Esophagus squamous epithelium (tissue), 5 donors: ENCODE data around the gene HM13. TPM values are rescaled to one million over a fixed set of nuclear protein-coding genes. Genes with fewer than 3 reads are reported as not detected.
"Not testable (repeated sequence)": the region's sequence is repeated elsewhere in the genome, so short reads cannot be mapped to it uniquely, and the experiment has no call there.

Source experiments
- DNase-seq: peaks from one replicate; lab custom pipeline; 2025; lab: John Stamatoyannopoulos, UW
- H3K27ac ChIP-seq, 4 donors: fragments of 200-600 bp; sonication (generic); one replicate each; pipeline ENCODE4 v1.5.1; 2016 to 2019; ENCODE audit warnings: mild to moderate bottlenecking in 1 of 4
- H3K27me3 ChIP-seq, 4 donors: fragments of 200-600 bp; sonication (generic); 1 replicate in 3 of 4; 2 replicates in 1 of 4; pipeline versions ENCODE4 v1.5.1 to v1.6.0; 2017 to 2021; ENCODE audit warnings: antibody characterized with exemption in 1 of 4
- H3K36me3 ChIP-seq, 3 donors: fragments of 200-600 bp; sonication (generic); one replicate each; pipeline ENCODE4 v1.5.1; 2016 to 2019
- H3K4me1 ChIP-seq, 3 donors: fragments of 200-600 bp; sonication (generic); one replicate each; pipeline ENCODE4 v1.5.1; 2017 to 2019
- H3K4me3 ChIP-seq, 4 donors: fragments of 200-600 bp; sonication (generic); 1 replicate in 3 of 4; 2 replicates in 1 of 4; pipeline ENCODE4 v1.5.1; 2016 to 2019; ENCODE audit warnings: mild to moderate bottlenecking in 2 of 4, moderate library complexity in 1 of 4
- H3K9me3 ChIP-seq, 3 donors: fragments of 200-600 bp; sonication (generic); one replicate each; pipeline ENCODE4 v1.5.1; 2016 to 2019
- POLR2A ChIP-seq, 4 donors: fragments of 450-650 bp; IDR thresholded peaks; one replicate each; pipeline ENCODE4 v1.6.1; 2017; ENCODE audit warnings: antibody characterized with exemption in 4 of 4, mild to moderate bottlenecking in 4 of 4, moderate library complexity in 3 of 4
- WGBS, 2 donors: methylation state at CpG; one replicate each; pipeline ENCODE4 v1.1.5; 2018; 5-methylcytosine and 5-hydroxymethylcytosine counted together
- intact Hi-C: fragments of 100-400 bp; cut with DNase I; formaldehyde crosslinking; loops from one replicate; pipeline ENCODE4 v1.15.0; 2022
- total RNA-seq, 4 donors: library from RNA; depleted of rRNA; stranded (reverse); fragments of >200 nt; gene quantifications; one replicate each; pipeline ENCODE4 v1.1.0, GENCODE V29; 2016
- TF ChIP-seq, protein P1 (sequence below), 6 experiments: fragments of 450-650 bp in 4 of 6; fragments of 200-600 bp in 2 of 6; sonication (generic) in 2 of 6; IDR thresholded peaks; one replicate each; pipeline ENCODE4 v1.5.1; 2016 to 2019; ENCODE audit warnings: antibody characterized with exemption in 6 of 6, mild to moderate bottlenecking in 4 of 6, moderate library complexity in 4 of 6
- donor health status: DM: yes; HTN: yes; CAD: no.

Gene HM13
- total RNA-seq, 4 donors from 2014 or later, result 76.3 to 162 (median 108) TPM

DNA sequence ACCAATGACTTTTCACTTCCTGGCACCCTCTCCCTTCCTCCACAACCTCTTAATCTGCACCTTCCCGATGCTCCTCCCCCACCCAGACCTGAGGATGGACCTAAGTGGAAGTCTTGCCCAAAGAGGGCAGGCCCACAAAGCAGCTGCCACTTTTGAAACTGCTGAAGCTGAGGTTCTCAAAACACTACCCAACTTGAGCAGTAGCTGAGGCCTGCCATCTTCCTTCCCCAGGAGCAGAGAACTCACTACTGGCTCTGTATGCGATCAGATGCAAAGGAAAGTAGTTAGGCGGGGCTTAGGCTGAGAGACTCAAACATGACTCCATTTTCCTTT is 1.5 kb downstream of the HM13 start:
- Histone ChIP-seq H3K27ac (peak overlapping the region; percentile 68 to 94 (median 91)), H3K4me3 (peak overlapping the region; percentile 86 to 96 (median 88)), H3K27me3 (no peaks in the 10 kb centered on the region), H3K9me3 (no peaks in the 10 kb centered on the region), H3K36me3 (peaks cover 0 to 25% (median 0%) of the 10 kb centered on the region in 3 donors), H3K4me1 (peaks cover 28 to 61% (median 33%) of the 10 kb centered on the region in 3 donors)
- DNase-seq, result no peak
- intact Hi-C loops, result no loop called here
- TF ChIP-seq, protein P1, sequence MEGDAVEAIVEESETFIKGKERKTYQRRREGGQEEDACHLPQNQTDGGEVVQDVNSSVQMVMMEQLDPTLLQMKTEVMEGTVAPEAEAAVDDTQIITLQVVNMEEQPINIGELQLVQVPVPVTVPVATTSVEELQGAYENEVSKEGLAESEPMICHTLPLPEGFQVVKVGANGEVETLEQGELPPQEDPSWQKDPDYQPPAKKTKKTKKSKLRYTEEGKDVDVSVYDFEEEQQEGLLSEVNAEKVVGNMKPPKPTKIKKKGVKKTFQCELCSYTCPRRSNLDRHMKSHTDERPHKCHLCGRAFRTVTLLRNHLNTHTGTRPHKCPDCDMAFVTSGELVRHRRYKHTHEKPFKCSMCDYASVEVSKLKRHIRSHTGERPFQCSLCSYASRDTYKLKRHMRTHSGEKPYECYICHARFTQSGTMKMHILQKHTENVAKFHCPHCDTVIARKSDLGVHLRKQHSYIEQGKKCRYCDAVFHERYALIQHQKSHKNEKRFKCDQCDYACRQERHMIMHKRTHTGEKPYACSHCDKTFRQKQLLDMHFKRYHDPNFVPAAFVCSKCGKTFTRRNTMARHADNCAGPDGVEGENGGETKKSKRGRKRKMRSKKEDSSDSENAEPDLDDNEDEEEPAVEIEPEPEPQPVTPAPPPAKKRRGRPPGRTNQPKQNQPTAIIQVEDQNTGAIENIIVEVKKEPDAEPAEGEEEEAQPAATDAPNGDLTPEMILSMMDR (IDR thresholded peaks at IDR 0.05), result no peak
- no peak for TF ChIP-seq POLR2A (IDR thresholded peaks at IDR 0.05)
- 61 to 79% methylated on average over 3 of the region's 3 CpGs for WGBS, 2 donors

DNA sequence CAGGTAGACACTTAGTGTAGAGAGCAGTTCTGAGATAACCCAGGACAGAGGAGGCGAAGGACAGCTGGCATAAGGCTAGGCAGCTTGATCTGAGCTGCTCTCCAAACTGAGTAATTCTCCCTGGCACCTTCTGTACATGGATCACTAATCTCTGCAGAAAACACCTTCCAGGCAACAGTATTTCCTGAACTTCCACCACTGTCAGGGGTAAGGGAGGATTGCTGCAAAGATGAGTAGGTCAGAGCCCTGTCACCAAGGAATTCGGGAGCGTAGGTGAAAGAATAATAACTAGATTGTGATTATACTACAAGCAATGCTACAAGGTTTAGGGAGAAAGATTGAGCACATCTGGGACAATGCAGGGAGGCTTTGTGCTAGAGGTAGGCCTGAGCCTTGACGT is 1.9 kb downstream of the HM13 start:
- 87 to 91% methylated on average over 4 of the region's 4 CpGs for WGBS, 2 donors
- intact Hi-C loops, result no loop called here
- H3K4me3 ChIP-seq, result peak overlapping the region; percentile 86 to 96 (median 88)
- peaks cover 0 to 29% (median 0%) of the 10 kb centered on the region in 3 donors for H3K36me3 ChIP-seq
- H3K27ac ChIP-seq, result peak overlapping the region; percentile 68 to 94 (median 91)
- no peaks in the 10 kb centered on the region for H3K27me3 ChIP-seq
- no peaks in the 10 kb centered on the region for H3K9me3 ChIP-seq
- peaks cover 28 to 65% (median 33%) of the 10 kb centered on the region in 3 donors for H3K4me1 ChIP-seq
- no peak for DNase-seq
- no peak for TF ChIP-seq POLR2A (IDR thresholded peaks at IDR 0.05)

DNA sequence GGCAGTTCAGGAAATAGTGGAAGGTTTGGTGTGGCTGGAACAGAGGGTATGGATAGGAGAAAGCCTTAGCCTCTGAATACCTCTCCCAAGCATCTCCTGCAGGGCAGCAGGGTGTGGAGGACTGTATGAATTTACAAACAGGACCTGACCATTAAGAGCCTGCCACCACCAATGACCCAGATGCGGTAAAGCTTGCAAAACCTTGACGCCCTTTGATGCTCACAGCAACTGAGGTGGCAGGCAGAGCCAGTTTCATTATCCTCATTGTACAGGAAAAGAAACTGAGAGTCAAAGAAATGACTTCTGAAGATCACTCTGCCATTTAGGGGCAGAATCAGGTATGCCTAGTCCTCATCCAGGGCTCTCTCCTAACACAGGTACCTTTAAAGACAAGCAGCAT is 2.4 kb downstream of the HM13 start:
- Histone ChIP-seq H3K4me3 (peak overlapping the region in 1 of 4 donors; percentile 89), H3K27ac (peak overlapping the region; percentile 61 to 94 (median 91)), H3K27me3 (no peaks in the 10 kb centered on the region), H3K36me3 (peaks cover 0 to 33% (median 0%) of the 10 kb centered on the region in 3 donors), H3K4me1 (peaks cover 28 to 70% (median 33%) of the 10 kb centered on the region in 3 donors), H3K9me3 (no peaks in the 10 kb centered on the region)
- TF ChIP-seq, protein P1 (IDR thresholded peaks at IDR 0.05), result no peak
- TF ChIP-seq POLR2A (IDR thresholded peaks at IDR 0.05), result no peak
- intact Hi-C loops, result no loop called here
- no peak for DNase-seq
- WGBS, 2 donors, result 66 to 80% methylated on average over 2 of the region's 2 CpGs

DNA sequence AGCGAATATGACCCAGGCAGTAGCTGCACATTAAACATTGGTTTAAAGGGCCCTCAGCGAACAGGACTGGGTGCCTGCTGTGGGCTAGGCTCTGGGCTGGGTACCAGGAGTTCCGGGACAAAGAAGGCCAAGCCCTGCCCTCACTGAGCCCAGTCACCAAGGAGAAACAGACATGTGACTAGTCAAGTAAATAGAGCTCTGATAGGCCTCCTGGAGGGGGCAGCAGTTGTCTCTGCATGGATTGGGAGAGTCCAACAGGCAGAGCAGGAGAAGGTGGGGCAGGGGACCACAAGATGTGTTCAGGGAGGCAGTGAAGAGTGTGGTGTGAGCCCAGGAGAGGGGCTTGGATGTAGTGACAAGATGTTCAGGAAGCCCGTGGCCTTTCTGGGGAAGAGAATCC is 3.1 kb downstream of the HM13 start:
- 35 to 55% methylated on average over 4 of the region's 4 CpGs for WGBS, 2 donors
- H3K4me3 ChIP-seq, result peak overlapping the region in 1 of 4 donors; percentile 21
- H3K36me3 ChIP-seq, result peaks cover 0 to 34% (median 0%) of the 10 kb centered on the region in 3 donors
- intact Hi-C loops, result no loop called here
- no peak for DNase-seq
- peak overlapping the region; percentile 61 to 94 (median 91) for H3K27ac ChIP-seq
- peaks cover 28 to 78% (median 33%) of the 10 kb centered on the region in 3 donors for H3K4me1 ChIP-seq
- no peak for TF ChIP-seq POLR2A (IDR thresholded peaks at IDR 0.05)
- TF ChIP-seq, protein P1 (IDR thresholded peaks at IDR 0.05), result peak in 1 of 6 experiments; percentile 28
- no peaks in the 10 kb centered on the region for H3K9me3 ChIP-seq
- no peaks in the 10 kb centered on the region for H3K27me3 ChIP-seq

DNA sequence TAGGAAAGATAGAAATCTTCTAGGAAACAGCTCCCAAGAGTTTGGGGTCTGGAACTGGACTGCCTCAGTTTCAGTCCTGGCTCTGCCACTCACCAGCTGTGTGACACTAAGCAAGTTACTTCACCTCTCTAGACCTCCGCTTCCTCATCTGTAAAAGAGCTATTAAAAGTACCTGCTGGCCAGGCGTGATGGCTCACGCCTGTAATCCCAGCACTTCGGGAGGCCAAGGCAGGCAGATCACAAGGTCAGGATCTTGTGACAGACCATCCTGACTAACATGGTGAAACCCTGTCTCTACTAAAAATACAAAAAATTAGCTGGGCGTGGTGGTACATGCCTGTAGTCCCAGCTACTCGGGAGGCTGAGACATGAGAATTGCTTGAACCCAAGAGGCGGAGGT is 7.0 kb downstream of the HM13 start:
- intact Hi-C loops, H3K27me3 ChIP-seq, DNase-seq, H3K4me3 ChIP-seq, H3K9me3 ChIP-seq: not testable (repeated sequence)
- peaks cover 15 to 74% (median 20%) of the 10 kb centered on the region in 3 donors for H3K4me1 ChIP-seq
- WGBS, 2 donors, result 67 to 83% methylated on average over 4 to 7 of the region's 7 CpGs
- peaks cover 0 to 72% (median 0%) of the 10 kb centered on the region in 3 donors for H3K36me3 ChIP-seq
- H3K27ac ChIP-seq, result peak overlapping the region in 1 of 4 donors; percentile 29

DNA sequence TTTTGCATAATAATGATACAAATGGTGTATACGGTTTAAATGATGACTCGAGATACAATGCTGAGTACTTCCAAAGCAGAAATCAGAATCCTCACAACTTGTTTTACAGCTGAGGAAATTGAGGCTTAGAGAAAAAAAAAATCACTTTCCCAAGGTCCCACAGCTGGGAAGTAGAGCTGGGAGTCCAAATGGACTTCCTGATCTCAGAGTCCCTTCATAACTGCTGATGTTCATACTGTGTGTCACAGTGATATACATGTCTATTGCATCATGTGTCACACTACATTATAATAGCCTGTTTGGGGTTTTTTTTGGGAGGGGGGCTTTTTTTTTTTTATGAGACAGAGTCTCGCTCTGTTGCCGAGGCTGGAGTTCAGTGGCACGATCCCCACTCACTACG is 8.5 kb downstream of the HM13 start:
- TF ChIP-seq, protein P1 (IDR thresholded peaks at IDR 0.05), result no peak
- no peak for TF ChIP-seq POLR2A (IDR thresholded peaks at IDR 0.05)
- no peak for DNase-seq
- Histone ChIP-seq H3K4me1 (peaks cover under 1 to 60% (median 6%) of the 10 kb centered on the region in 3 donors), H3K9me3 (no peaks in the 10 kb centered on the region), H3K27ac (peak overlapping the region in 1 of 4 donors; percentile 6), H3K36me3 (peaks cover 3 to 87% (median 9%) of the 10 kb centered on the region in 3 donors), H3K27me3 (no peaks in the 10 kb centered on the region), H3K4me3 (no peak overlapping the region)
- intact Hi-C loops, result no loop called here
- 82 to 89% methylated on average over 6 of the region's 6 CpGs for WGBS, 2 donors
